Calu3 (cell line): ENCODE results near the gene B9D1. TPM values are rescaled to one million over a fixed set of nuclear protein-coding genes. Genes with fewer than 3 reads are reported as not detected.

Experiments used
- BruUV-seq: library from RNA; stranded (reverse); fragments of 400-500 nt; replicated peaks from 2 replicates; lab custom pipeline; 2021; lab: Mats Ljungman, UMichigan
- CTCF ChIA-PET: fragments of 300-600 bp; sonication (Branson Sonifier 250); formaldehyde crosslinking; loops from one replicate; lab custom pipeline; 2022; ENCODE audit warnings: antibody characterized with exemption; lab: Charles Lee
- DNase-seq: peaks from one replicate; pipeline ENCODE4 v3.0.0; 2022
- H3K27ac Mint-ChIP-seq: one replicate; pipeline ENCODE4 v1.8.0; 2022; ENCODE audit warnings: mixed read lengths; ENCODE audit not compliant: unreplicated experiment
- H3K27me3 Mint-ChIP-seq: one replicate; pipeline ENCODE4 v1.8.0; 2022; ENCODE audit warnings: mixed read lengths; ENCODE audit not compliant: unreplicated experiment
- H3K36me3 Mint-ChIP-seq: one replicate; pipeline ENCODE4 v1.8.0; 2022; ENCODE audit warnings: mild to moderate bottlenecking, moderate library complexity, mixed read lengths; ENCODE audit not compliant: insufficient read depth, unreplicated experiment
- H3K4me1 Mint-ChIP-seq: one replicate; pipeline ENCODE4 v1.8.0; 2022; ENCODE audit warnings: mild to moderate bottlenecking, low read depth, mixed read lengths; ENCODE audit not compliant: unreplicated experiment
- H3K4me3 Mint-ChIP-seq: one replicate; pipeline ENCODE4 v1.8.0; 2022; ENCODE audit warnings: mild to moderate bottlenecking, low read depth, moderate library complexity, mixed read lengths; ENCODE audit not compliant: unreplicated experiment
- H3K9me3 Mint-ChIP-seq: one replicate; pipeline ENCODE4 v1.8.0; 2022; ENCODE audit warnings: low read depth, mixed read lengths; ENCODE audit not compliant: unreplicated experiment
- intact Hi-C: fragments of 100-400 bp; cut with micrococcal nuclease; formaldehyde crosslinking; loops from one replicate; pipeline ENCODE4 v1.10.0; 2022; ENCODE audit not compliant: unreplicated experiment
- total RNA-seq: library from RNA; stranded (reverse); gene quantifications from 2 replicates; pipeline ENCODE4 v1.2.3, GENCODE V29; 2022
- TF ChIP-seq, protein P1 (sequence below): fragments of 200-600 bp; IDR thresholded peaks from one replicate; pipeline ENCODE4 v1.8.0; 2022; ENCODE audit warnings: antibody characterized with exemption; ENCODE audit not compliant: unreplicated experiment

The B9D1 gene
- total RNA-seq, 1 experiment from 2014 or later = 14.1 TPM

DNA sequence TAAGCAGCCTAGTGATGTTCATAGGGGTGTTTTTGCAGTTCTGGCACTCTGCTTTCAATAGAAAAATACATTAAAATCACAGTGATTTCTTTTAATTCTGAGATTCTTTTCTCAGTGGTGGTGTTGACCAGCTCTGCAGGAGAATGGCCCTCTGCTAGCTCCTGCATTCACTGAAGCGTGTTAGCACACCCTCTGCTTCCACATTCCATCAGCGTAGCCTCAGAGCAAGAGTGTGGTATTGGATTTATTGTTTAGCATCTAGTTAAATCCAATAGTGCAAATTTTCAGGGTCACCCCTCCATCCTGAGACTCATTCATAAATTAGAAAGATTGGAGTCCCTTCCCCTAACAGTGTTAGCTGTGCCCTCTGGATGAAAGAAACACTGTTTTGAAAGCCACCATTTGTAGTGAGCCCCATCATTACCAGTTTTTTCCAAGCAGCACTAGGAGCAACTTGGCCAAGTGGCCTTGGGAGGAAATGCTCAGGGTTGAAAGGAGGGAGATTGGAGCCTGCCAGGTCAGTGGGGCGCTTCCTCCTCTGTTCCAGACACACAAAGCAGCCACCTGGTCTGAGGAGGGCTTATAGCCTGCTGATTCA, 45.7 kb downstream of the B9D1 start:
- H3K36me3 Mint-ChIP-seq = peaks cover 24% of the 10 kb centered on the region
- CTCF ChIA-PET = no interaction called here
- intact Hi-C loops = no loop called here

DNA sequence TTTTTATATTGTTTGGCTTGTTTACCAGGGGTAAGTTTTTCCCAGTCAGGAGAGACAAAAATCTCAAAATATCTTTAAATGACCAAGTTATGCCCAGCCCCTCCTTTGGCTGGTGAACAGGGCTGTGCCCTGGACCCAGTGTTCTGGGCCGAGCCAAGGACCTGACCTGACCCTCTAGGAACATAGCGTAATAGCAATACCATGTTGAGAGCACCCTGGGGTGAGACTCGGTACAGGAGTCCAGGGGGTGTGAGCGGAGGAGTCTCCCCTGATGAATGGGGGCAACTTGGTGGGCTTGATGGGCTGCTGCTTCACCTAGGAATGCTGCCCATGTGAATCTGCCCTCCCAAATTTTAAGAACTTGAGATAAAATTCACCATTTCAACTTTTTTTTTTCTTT, 47.4 kb downstream of the B9D1 start:
- CTCF ChIA-PET = no interaction called here
- H3K9me3 Mint-ChIP-seq = no peaks in the 10 kb centered on the region
- no peaks in the 10 kb centered on the region for H3K4me1 Mint-ChIP-seq
- no peak for DNase-seq
- no TSS peak for BruUV-seq
- no peak overlapping the region for H3K27ac Mint-ChIP-seq
- H3K27me3 Mint-ChIP-seq = no peaks in the 10 kb centered on the region
- TF ChIP-seq, protein P1, sequence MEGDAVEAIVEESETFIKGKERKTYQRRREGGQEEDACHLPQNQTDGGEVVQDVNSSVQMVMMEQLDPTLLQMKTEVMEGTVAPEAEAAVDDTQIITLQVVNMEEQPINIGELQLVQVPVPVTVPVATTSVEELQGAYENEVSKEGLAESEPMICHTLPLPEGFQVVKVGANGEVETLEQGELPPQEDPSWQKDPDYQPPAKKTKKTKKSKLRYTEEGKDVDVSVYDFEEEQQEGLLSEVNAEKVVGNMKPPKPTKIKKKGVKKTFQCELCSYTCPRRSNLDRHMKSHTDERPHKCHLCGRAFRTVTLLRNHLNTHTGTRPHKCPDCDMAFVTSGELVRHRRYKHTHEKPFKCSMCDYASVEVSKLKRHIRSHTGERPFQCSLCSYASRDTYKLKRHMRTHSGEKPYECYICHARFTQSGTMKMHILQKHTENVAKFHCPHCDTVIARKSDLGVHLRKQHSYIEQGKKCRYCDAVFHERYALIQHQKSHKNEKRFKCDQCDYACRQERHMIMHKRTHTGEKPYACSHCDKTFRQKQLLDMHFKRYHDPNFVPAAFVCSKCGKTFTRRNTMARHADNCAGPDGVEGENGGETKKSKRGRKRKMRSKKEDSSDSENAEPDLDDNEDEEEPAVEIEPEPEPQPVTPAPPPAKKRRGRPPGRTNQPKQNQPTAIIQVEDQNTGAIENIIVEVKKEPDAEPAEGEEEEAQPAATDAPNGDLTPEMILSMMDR = no peak
- intact Hi-C loops = no loop called here
- peaks cover 20% of the 10 kb centered on the region for H3K36me3 Mint-ChIP-seq
- no peak overlapping the region for H3K4me3 Mint-ChIP-seq

More for the DNA sequence above, 45.7 kb downstream of the B9D1 start:
- H3K4me3 Mint-ChIP-seq = no peak overlapping the region
- no peaks in the 10 kb centered on the region for H3K9me3 Mint-ChIP-seq
- TF ChIP-seq, protein P1 = no peak
- no peak for DNase-seq
- H3K27me3 Mint-ChIP-seq = no peaks in the 10 kb centered on the region
- no TSS peak for BruUV-seq
- no peaks in the 10 kb centered on the region for H3K4me1 Mint-ChIP-seq
- no peak overlapping the region for H3K27ac Mint-ChIP-seq

DNA sequence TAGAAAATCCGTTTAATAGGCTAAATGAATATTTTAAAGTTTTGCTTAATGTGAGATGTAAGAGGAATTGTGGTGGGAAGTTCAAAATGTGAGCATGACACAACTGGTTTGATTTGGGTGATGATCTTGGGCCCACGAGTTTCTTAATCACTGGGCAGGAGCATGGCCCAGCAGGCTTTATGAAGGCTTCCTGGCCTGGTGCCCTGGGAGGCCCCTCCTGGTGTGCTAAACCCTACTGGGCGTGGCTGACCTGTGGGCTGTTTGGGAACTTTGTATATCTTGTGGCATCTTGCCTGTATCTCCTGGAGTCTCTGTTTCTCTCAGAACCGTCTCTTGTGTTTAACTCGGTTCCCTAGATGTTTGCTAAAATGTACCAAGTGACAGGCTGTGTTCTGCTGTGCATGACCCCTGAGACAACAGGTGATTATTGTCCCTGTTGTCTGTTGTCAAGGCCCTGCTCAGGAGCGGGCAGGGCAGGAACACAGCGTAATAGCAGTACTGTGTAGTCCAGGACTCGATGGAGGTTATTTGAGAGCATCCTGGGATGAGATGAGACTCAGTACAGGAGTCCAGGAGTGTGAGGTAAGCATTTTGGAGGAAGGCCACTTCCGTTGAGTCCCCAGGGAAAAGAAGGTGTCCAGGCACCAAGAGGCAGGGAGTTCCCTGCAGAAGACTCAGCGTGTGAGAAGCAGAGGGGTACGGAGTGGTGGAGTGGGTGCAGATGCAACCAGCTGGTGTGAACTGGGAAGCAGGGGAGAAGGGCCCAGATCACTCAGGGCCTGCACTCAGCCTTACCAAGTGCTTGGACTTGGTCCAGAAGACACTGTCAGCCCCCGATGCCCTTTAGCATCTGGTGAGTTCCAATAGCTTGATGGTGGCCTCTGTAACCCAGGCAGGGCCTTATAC, 48.5 kb downstream of the B9D1 start:
- no peaks in the 10 kb centered on the region for H3K9me3 Mint-ChIP-seq
- no peaks in the 10 kb centered on the region for H3K4me1 Mint-ChIP-seq
- H3K36me3 Mint-ChIP-seq = peaks cover 15% of the 10 kb centered on the region

DNA sequence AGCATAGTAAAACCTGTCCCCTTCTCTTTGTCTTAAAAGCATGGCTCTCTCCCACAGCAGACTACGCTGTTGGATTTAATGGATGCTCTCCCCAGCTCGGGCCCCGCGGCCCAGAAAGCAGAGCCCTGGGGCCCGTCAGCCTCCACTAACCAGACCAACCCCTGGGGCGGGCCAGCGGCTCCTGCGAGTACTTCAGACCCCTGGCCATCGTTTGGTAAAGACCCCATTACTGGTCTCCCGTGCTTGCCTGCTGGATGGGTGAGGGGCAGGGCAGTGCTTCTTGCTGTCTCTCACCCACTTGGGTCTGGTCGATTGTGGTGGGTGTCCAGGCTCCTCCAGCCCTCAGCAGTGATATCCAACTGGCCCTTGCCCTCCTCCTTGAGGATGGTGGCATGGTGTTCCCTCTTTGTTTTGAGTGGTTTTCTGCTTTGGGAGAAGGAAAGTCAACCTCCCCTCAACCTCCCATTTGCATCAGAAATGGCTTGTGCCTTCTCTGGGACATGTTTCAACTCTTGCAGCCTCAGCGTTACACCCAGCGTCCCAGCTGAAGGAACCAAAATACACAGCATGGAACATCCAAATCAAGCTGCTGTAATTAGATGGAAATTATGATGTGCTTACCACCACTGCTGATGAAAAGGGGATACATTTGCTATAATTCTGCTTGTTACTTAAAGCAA, 49.3 kb downstream of the B9D1 start:
- no peak for DNase-seq
- H3K27me3 Mint-ChIP-seq = no peaks in the 10 kb centered on the region
- BruUV-seq = no TSS peak
- peaks cover 15% of the 10 kb centered on the region for H3K36me3 Mint-ChIP-seq
- TF ChIP-seq, protein P1 = no peak
- intact Hi-C loops = no loop called here
- no peak overlapping the region for H3K27ac Mint-ChIP-seq
- H3K4me1 Mint-ChIP-seq = no peaks in the 10 kb centered on the region
- H3K9me3 Mint-ChIP-seq = no peaks in the 10 kb centered on the region
- CTCF ChIA-PET = no interaction called here
- H3K4me3 Mint-ChIP-seq = no peak overlapping the region

More for the DNA sequence above, 48.5 kb downstream of the B9D1 start:
- Mint-ChIP-seq H3K27me3 (no peaks in the 10 kb centered on the region), H3K4me3 (no peak overlapping the region), H3K27ac (peak overlapping the region; percentile 17)
- CTCF ChIA-PET = no interaction called here
- no TSS peak for BruUV-seq
- TF ChIP-seq, protein P1 = no peak
- intact Hi-C loops = no loop called here
- no peak for DNase-seq
